Stimulated activated CD8-positive, alpha-beta memory T cell treated with anti-CD3 and anti-CD28 coated beads, Interleukin-7, amount 100 ng/mL, for 48 hours (primary cell): ENCODE measurements around the gene TP73.

Source experiments
- DNase-seq, 2 donors: peaks; one replicate each; pipeline ENCODE4 v3.0.0-alpha.2; 2020; ENCODE audit warnings: low read depth in 1 of 2; ENCODE audit errors: extremely low read depth in 1 of 2

TP73 gene

DNA sequence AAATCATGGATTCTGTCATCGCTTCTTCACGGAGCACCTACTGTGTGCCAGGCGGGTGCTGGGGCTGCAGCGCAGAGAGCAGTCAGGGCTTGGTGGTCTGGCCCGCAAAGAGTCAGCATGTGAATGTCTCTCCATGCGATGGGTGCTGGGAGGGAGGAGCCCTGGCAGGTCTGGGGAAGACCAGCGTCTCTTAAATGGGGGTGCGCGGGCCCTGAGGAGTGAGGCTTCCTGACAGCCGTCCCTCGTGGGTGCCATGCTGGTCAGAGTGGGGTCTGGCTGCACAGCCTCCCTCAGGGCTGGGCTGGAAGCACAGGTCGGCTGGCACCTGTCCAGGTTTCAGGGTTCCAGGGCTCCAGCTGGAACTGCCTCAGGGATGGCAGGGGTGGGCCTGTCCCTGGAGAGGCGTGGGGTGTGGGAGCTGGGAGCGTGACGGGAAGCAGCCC, 18.5 kb downstream of the TP73 start:
- no peak for DNase-seq

DNA sequence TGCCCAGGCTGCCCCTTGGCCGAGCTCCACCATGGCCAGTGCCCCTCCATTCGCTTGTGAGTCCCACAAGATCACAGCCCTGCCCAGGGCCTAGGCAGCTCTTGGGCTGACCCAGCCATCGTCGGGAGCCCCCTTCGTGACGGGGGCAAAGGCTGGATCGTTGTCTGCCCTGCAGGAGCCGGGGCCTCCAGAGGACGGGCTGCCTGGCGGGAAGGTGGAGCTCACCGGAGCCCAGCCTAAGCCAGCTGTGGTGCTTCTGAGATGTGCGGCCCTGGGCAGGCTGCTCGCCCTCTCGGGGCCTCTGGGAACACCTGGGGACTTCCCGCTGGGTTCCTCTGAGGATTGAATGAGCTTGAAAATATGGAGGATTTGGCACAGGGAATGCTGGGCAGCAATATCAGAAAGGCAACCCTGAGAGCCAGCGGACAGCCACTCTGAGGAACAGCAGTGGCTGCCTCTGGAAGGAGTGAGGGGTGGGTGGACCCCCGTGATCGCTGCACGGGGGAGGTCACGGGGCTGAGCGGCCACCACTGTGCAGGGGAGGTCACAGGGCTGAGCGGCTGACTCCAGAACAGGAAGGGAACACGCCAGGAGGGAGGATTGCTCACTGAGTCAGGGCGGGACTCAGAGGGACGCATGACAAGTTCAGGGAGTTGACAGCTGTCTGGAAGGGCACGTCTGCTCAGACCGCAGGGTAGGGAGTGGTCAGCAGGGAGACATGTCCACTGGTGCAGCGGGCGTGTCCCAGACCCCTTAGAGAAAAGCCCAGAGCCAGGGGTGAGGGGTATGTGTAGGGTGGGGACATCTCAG, 19.3 kb downstream of the TP73 start:
- DNase-seq = no peak

DNA sequence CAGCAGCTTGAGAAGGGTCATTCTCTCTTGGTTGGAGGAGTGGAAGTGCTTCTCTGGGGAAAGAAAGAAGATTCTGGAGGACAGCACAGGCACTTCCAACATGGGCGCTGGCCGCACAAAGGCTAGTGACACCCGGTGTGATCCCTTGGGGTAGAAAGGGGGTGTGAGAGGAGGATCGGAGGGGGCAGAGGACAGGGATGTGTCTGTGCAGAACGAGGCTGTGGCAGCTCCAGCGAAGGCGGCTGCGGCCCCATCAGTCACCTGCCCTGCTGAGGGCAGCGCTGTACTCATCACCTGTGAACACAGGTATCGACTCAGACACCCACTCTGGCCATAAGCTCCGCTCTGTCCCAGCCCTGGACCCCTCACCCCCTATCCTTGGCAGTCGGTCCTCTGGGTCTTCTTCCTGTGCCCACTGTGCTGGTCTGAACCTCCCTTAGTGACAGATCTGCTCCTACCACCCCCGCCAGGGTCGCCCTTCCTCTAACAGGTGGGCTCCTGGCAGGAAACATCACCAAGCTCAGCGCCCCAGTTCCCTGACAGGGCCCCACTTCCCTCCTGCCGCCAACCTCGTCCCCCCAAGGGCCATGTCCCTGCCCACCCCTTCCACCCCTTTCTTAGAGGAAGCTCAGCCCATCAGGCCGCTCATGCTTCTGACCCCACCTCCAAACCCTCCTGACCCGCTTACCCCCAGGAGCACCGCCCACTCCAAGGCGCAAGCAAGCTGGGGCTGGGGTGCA, 20.1 kb downstream of the TP73 start:
- no peak for DNase-seq

DNA sequence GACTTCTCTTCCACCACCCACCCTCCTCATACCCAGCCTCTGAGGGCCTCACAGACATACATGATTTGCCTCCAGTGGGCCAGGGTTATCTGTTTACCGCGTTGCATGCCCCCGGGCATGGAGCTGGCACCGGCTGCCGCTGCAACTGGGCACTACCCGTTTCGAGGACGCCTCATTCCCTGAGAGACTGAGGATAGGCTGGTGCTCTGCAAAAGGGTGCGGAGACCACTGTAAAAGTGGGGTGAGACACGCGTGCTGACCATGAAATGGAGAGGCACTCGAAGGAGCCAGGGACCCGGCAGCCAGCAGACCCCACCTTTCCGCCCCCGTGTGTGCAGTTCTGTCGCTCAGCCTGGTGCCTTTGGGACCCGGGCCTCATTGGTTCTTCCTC, 20.6 kb downstream of the TP73 start:
- DNase-seq = no peak

DNA sequence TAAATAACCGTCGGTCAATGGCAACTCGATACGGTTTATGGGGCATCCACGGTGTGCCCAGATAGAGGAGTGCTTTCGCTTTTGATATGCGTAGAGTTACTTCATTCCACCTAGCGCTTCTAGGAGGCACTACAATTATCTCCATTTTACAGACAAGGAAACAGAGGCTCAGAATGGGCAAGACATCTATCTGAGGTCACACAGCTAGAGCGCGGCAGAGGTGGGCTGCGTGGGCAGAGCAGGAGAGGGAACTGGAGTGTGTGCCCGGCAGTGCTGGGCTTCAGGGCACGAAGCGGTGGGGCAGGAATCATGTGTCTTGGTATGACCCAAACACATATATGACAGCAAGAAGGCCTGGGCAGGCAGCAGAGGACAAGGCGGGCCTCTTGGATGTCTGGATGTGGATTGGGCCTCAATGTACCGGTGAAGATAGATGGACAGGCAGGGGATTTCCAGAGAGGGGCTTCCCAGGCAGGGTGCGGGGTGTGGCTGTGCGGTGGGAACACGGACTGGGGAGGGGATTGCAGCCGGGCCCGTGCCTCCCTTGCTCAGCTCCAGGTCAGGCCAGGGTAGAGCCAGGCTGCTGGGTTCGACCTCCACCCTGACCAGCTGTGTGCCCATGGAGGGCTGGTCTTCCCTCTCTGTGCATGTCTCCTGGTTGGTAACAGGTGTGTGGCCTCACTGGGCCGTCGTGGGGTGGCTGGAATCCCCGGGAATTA, 21.2 kb downstream of the TP73 start:
- DNase-seq = no peak

DNA sequence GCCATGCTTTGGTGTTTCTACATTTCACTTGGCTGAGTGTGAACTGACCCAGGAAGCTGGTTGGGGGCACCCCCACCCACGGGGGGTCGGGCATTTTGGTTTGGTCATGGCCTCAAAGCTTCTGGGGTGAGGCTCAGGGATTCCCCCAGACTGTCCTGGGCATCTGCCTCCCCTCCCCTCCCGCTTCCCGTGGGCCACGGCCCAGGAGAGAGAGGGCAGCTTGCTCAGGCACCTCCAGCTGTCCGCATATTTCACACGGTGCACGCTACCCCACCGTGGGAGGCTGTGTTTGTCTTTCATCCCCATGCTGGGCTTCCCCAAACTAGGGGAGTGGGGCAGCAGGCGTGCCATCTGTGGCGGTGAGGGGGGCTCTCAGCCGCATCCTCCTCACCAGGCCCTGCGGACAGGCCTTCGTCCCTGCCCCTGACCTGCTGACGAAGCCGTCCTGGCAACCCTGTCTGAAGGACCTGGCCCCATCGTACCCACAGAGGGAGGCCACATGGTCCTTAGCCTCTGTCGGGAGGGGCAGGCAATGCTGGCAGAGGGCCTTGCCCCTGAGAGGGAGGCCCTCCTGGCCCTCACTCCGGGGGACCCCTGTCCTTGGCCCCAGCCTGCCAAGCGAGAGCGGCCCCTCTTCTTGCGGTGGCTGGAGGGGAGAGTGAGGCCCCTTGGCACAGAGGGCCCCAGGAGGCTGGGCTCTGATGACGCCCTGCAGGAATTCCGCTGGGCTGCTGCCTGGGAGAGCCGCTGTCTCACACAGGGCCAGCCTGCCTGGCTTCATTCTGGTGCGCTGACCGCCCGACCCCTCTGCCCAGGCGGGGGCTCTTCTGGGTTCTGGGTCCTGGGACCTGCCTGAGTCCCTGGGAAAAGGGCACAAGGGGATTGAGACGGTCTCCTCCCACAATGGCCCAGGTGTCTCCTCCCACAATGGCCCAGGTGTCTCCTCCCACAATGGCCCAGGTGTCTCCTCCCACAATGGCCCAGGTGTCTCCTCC, 22.1 kb downstream of the TP73 start:
- DNase-seq = no peak

DNA sequence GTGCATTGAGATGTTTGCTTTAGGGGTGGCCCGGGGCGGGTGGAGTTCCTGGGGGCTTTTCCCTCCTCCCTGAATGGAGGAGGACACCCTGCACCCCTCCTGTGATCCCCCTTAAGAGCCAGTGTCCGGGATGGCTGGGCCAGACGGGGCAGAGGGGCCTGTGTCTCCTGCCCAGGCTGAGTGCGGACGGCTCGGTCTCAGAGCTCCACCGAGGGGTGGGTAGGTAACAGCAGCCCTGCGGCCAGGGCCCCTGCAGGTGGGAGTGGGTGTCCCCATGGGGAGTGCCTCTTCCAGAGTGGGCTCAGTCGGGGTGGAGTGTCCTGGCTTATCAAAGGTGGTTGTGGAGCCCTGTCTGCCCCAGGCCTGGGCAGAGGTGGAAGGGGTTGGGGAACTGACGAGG, 23.1 kb downstream of the TP73 start:
- no peak for DNase-seq

DNA sequence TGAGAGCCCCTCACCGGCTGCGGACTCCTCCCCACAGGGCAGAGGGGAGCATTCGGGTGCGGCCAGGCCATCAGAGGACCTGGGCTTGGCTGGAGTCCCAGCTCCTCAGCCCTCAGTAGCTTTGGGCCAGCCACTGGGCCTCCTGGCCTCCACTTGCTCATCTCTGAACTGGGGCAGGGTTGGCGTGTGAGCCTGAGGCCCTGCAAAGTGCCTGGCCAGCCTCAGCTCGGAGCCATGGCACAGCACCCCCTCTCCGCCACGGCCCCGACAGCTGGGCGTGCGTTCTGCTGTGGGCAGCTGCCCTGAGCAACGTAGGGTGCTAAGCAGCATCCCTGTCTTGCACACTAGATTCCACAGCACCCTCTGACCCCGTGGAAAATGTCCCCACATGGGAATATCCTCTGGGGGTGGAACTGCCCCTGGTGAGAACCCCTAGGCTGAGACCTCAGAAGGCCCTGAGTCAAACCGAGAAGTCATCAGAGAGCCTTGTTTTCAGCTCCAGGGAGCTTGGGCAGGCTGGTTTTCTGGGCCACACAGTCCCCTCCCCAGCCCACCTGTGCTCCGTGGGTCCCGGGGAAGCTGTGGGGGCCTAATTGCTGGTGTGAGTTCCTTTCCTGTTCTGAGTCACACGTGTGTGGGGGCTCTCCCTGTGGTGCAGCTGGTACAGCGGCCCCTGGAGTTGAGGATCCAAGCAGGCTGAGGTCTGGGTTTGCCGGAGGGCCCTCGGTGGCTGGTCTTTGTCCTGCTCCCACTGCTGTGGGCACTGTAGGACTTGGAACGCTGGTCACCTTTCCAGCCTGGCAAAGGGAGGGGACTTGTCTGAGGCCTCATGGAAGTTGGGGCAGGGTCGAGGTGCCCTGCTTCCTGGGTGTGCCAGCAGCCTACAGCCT, 24.5 kb downstream of the TP73 start:
- DNase-seq = no peak

DNA sequence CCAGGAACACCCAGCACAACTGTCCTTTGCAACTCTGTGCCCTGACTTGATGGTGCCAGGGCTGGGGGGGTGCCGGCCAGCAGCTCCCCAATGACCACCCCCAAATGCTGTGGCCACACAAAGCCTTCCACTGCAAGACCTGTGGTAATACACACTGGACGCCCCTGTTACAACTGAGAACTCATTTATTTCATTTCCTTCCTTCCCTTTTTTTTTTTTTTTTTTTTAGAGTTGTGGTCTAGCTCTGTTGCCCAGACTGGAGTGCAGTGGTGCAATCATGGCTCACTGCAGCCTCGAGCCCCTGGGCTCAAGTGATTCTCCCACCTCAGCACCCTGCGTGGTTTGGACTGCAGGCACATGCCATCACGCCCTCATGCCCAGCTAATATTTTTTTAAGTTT, 25.2 kb downstream of the TP73 start:
- no peak for DNase-seq

DNA sequence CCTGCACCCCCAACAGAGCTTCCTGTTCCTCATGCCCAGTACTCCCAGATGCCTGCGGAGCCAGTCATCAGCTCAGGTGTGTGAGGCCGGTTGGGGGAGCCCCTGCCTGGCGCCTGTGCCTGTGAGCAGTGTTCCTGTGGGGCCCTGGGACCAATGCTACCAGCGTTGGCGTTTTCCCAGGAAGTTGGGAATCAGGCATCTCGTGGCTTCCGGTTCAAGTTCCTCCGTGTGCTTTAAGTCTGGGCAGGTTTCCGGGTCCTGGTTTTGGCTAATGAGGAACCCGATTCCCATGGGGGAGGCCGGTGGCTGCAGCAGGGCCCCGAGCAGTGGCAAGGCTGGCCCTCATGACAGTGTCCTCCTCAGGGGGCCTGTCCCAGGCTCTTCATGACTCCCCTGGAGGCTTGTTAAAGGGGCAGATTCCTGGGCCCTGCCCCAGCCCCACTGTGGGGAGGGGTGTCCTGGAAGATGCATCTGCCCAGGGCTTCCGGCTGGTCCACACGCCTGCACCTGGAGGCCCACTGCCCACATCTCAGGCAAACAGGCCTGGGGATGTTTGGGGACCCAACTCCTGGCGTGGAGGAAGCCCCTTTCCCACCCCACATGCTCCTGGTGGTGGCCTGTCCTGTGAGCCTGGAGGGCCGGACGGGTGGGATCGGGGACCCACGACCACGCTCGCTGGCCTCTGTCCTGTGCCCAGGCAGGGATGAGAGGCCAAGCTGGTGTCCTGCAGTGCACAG, 26.2 kb downstream of the TP73 start:
- no peak for DNase-seq

DNA sequence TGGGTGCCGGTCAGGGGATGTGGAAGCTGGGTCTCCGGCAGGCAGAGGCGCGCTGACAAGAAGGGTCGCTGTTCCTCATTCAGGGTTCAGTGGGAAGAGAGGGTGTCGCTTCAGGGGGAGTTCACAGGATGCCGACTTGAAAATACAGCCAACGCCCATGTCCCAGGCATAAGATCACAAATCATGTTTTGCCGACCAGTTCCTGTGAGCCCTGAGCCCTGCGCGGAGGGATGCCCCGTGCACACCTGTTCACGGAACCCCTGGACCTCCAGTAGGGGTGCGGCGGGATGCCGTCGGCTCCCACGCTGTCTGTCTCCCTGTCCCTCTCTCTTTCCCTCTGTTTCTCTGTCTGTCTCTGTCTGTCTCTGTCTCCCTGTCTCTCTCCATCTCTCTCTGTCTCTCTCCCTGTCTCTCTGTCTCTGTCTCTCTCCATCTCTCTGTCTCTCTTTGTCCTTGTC, 26.8 kb downstream of the TP73 start:
- no peak for DNase-seq

DNA sequence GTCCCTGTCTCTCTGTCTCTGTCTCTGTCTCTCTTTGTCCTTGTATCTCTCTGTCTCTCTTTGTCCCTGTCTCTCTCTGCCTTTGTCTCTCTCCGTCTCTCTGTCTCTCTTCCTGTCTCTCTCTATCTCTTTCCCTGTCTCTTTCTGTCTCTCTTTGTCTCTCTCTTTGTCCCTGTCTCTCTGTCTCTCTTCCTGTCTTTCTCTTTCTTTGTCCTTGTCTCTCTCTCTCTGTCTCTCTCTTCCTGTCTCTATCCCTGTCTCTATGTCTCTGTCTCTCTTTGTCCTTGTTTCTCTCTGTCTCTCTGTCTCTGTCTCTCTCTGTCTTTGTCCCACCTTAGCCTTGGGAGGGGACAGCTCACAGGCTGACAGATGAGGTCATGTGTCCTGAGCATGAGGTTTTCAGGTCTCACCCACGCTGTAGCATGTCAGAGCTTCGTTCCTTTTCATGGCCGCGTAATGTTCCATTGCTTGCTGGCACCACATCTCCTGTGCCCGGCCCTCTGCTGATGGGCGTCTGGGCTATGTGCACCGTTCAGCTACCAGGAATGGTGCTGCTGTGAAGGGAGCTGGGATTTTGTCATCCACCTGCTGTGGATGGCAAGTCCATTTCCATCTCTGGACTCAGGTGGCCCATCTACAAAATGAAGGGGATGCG, 27.6 kb downstream of the TP73 start:
- DNase-seq = no peak

DNA sequence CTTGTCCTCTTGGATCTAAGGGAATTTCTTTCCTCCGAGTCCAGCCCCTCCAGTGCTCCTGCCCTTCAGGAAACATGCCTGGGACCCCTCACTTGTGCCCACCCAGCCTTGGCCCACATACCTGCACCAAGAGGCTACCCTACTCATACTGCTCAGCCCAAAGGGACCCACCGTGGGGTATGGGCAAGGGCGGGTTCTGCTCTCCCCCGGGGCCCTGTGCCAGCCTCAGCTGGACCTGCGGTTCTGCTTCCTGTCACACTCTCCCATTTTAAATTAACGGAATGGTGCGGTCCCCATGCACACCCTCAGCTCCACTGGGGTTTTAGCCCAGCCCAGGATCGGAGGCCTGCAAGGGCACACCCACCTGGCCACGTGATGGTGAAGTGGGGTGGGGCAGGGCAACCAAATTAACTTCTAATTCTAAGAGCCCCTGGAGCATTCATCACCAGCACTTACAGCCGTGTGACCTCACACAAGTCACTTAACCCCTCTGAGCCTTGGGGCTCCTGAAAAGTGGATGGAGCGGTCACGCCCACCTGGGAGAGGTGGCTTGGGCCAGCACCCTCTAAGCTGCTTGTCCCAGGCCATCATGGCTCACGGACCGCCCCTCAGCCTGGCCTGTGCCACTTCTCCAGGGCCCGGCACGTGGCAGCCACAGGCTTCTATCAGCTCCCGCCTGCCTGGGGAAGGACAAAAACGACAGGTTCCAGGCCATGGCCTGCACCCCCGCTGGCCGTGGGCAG, 28.3 kb downstream of the TP73 start:
- DNase-seq = no peak

DNA sequence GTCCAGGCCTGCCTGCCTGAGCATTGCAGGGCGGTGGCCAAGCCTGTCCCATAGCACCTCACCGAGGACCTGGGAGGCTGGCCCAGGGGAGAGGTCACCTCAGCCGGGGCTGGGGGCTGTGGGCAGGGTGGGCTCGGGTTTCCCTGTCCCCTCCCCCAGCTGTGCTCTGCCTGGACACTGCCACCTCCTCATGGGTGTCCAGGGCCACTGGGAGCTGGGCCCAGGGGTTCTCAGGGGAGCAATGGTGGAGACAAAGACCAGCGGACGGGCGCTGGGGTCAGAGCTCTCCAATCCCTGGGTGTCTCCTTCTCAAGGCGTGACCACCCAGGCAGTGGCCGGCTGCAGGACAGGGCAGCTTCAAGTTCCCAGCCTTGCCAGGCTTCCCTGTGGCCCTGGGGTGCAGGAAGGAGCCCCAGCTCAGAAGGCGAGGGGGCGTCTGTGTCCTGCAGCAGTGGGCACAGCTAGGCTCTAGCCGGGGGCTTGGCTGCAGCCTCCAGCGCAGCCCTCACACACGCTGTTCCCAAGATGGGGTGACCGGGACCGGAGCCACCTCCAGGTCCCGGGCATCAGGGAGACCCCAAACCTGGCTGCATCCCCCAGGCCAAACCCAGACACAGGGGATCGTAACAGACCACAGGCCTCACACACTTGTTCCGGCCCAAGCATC, 29.0 kb downstream of the TP73 start:
- DNase-seq = no peak

DNA sequence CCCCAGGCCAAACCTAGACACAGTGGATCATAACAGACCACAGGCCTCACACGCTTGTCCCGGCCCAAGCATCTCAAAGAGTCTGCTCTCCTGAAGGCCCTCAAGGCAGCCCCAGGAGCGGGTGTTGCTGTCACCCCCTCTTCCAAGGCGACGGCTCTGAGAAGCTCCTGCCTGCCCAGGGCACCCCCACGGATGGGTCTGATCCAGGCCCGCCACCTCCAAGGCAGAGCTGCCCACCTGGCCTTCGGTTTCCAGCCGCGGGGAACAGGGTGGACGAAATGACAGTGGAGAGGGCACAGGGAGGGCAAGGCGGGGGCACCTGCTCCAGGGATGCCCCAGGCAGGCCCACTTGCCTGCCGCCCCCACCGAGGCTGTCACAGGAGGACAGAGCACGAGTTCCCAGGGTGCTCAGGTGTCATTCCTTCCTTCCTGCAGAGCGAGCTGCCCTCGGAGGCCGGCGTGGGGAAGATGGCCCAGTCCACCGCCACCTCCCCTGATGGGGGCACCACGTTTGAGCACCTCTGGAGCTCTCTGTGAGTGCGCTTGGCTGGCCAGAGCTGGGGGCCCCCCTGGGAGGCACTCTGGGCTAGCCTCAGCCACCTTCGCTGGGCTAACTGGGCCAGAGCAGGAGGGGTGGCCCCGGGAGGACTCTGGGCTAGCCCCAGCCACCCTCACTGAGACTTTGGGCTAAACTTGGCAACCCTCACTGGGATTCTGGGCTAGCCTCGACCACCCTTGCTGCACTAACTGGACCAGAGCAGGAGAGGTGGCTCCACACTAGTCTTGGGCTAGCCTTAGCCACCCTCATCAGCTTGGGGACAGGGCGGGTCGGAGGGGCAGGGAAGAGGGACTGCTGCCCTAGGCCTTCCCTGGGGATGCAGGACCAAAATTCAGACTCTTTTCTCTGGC, 29.8 kb downstream of the TP73 start:
- DNase-seq = no peak

DNA sequence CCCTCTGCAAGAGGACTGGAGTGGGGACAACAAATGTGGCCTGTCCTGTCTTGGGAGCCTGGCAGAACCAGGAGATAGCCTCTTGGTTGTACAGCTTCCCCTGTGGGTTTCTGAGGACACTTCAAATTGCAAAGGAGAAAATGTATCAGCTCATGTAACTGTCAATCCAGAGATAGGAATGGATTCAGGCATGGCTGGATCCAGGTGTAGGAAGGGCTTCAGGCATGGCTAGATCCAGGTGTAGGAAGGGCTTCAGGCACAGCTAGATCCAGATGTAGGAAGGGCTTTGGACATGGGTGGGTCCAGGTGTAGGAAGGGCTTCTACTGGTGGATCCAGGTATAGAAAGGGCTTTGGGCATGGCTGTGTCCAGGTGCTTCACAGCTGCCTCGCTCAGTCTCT, 30.9 kb downstream of the TP73 start:
- no peak for DNase-seq
